ENCODE results near the gene TNFRSF14. TPM values are rescaled to one million over a fixed set of nuclear protein-coding genes. Genes with fewer than 3 reads are reported as not detected.

Gene TNFRSF14
- total and polyA plus RNA-seq, 9 of the 15 experiments (the other 6 are each of a cell fraction or from before 2014, with no cell fraction given) = 0.11 to 2.3 (median 0.68) TPM; not detected in 2

DNA sequence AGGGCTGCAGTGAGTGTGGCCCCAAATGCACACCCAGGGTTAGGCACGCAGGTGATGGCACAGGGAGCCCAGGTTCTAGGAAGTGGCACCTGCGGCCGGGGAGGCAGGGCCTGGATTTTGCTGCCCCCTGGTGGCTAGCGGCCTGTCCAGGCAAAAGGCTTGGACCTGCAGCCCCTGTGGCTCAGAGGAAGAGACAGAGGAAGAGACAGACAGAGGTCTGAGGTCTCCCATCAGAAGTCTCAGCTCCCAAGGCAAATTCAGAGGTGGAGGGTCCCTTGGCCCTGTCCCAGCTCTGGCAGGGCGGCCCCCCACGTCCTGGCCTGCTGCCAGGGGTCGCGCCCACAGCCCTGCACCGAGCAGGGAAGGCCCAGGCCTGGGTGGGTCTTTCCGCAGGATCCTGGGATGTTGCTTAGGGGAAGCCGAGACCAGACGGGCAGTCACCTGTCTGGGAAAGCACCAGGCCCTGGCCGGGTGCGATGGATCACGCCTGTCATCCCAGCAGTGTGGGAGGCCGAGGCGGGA is 8.0 kb upstream of the TNFRSF14 start (continued):
- TF ChIP-seq, protein P1, sequence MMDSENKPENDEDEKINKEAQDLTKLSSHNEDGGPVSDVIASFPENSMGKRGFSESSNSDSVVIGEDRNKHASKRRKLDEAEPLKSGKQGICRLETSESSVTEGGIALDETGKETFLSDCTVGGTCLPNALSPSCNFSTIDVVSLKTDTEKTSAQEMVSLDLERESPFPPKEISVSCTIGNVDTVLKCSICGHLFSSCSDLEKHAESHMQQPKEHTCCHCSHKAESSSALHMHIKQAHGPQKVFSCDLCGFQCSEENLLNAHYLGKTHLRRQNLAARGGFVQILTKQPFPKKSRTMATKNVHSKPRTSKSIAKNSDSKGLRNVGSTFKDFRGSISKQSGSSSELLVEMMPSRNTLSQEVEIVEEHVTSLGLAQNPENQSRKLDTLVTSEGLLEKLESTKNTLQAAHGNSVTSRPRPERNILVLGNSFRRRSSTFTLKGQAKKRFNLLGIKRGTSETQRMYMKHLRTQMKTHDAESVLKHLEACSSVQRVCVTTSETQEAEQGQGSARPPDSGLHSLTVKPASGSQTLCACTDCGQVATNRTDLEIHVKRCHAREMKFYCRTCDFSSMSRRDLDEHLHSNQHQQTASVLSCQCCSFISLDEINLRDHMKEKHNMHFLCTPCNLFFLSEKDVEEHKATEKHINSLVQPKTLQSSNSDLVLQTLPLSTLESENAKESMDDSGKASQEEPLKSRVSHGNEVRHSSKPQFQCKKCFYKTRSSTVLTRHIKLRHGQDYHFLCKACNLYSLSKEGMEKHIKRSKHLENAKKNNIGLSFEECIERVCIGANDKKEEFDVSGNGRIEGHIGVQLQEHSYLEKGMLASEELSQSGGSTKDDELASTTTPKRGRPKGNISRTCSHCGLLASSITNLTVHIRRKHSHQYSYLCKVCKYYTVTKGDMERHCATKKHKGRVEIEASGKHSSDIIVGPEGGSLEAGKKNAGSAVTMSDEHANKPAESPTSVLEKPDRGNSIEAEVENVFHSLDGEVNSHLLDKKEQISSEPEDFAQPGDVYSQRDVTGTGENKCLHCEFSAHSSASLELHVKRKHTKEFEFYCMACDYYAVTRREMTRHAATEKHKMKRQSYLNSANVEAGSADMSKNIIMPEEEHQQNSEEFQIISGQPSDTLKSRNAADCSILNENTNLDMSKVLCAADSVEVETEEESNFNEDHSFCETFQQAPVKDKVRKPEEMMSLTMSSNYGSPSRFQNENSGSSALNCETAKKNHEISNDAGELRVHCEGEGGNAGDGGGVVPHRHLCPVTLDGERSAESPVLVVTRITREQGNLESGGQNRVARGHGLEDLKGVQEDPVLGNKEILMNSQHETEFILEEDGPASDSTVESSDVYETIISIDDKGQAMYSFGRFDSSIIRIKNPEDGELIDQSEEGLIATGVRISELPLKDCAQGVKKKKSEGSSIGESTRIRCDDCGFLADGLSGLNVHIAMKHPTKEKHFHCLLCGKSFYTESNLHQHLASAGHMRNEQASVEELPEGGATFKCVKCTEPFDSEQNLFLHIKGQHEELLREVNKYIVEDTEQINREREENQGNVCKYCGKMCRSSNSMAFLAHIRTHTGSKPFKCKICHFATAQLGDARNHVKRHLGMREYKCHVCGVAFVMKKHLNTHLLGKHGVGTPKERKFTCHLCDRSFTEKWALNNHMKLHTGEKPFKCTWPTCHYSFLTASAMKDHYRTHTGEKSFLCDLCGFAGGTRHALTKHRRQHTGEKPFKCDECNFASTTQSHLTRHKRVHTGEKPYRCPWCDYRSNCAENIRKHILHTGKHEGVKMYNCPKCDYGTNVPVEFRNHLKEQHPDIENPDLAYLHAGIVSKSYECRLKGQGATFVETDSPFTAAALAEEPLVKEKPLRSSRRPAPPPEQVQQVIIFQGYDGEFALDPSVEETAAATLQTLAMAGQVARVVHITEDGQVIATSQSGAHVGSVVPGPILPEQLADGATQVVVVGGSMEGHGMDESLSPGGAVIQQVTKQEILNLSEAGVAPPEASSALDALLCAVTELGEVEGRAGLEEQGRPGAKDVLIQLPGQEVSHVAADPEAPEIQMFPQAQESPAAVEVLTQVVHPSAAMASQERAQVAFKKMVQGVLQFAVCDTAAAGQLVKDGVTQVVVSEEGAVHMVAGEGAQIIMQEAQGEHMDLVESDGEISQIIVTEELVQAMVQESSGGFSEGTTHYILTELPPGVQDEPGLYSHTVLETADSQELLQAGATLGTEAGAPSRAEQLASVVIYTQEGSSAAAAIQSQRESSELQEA (IDR thresholded peaks at IDR 0.05; ENCODE audit: low read depth) = 0 out of 2 replicates have a peak, but pooled peaks have one; percentile 31
- TF ChIP-seq ARID2 (IDR thresholded peaks at IDR 0.05) = peak; percentile 87
- TF ChIP-seq, protein P2, sequence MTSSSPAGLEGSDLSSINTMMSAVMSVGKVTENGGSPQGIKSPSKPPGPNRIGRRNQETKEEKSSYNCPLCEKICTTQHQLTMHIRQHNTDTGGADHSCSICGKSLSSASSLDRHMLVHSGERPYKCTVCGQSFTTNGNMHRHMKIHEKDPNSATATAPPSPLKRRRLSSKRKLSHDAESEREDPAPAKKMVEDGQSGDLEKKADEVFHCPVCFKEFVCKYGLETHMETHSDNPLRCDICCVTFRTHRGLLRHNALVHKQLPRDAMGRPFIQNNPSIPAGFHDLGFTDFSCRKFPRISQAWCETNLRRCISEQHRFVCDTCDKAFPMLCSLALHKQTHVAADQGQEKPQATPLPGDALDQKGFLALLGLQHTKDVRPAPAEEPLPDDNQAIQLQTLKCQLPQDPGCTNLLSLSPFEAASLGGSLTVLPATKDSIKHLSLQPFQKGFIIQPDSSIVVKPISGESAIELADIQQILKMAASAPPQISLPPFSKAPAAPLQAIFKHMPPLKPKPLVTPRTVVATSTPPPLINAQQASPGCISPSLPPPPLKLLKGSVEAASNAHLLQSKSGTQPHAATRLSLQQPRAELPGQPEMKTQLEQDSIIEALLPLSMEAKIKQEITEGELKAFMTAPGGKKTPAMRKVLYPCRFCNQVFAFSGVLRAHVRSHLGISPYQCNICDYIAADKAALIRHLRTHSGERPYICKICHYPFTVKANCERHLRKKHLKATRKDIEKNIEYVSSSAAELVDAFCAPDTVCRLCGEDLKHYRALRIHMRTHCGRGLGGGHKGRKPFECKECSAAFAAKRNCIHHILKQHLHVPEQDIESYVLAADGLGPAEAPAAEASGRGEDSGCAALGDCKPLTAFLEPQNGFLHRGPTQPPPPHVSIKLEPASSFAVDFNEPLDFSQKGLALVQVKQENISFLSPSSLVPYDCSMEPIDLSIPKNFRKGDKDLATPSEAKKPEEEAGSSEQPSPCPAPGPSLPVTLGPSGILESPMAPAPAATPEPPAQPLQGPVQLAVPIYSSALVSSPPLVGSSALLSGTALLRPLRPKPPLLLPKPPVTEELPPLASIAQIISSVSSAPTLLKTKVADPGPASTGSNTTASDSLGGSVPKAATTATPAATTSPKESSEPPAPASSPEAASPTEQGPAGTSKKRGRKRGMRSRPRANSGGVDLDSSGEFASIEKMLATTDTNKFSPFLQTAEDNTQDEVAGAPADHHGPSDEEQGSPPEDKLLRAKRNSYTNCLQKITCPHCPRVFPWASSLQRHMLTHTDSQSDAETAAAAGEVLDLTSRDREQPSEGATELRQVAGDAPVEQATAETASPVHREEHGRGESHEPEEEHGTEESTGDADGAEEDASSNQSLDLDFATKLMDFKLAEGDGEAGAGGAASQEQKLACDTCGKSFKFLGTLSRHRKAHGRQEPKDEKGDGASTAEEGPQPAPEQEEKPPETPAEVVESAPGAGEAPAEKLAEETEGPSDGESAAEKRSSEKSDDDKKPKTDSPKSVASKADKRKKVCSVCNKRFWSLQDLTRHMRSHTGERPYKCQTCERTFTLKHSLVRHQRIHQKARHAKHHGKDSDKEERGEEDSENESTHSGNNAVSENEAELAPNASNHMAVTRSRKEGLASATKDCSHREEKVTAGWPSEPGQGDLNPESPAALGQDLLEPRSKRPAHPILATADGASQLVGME (CRISPR knock-in tag; IDR thresholded peaks at IDR 0.05) = peak; percentile 52; the same call in 1 of the 2 replicates
- TF ChIP-seq ZNF134 (CRISPR knock-in tag; conservative IDR thresholded peaks at IDR 0.05) = no peak
- TF ChIP-seq RBM39 (optimal IDR thresholded peaks at IDR 0.05; ENCODE audit: low read depth, low read length) = peak; percentile 40
- peak; percentile 57; the same call in 1 of the 2 replicates for TF ChIP-seq ELF2 (CRISPR knock-in tag; IDR thresholded peaks at IDR 0.05)
- TF ChIP-seq, protein P3, sequence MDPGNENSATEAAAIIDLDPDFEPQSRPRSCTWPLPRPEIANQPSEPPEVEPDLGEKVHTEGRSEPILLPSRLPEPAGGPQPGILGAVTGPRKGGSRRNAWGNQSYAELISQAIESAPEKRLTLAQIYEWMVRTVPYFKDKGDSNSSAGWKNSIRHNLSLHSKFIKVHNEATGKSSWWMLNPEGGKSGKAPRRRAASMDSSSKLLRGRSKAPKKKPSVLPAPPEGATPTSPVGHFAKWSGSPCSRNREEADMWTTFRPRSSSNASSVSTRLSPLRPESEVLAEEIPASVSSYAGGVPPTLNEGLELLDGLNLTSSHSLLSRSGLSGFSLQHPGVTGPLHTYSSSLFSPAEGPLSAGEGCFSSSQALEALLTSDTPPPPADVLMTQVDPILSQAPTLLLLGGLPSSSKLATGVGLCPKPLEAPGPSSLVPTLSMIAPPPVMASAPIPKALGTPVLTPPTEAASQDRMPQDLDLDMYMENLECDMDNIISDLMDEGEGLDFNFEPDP (CRISPR knock-in tag; IDR thresholded peaks at IDR 0.05) = 0 out of 2 replicates have a peak, but pooled peaks have one; percentile 57
- peak; percentile 72; the same call in 1 of the 2 replicates for TF ChIP-seq STAG1 (CRISPR knock-in tag; IDR thresholded peaks at IDR 0.05; ENCODE audit: borderline replicate concordance)
- peak; percentile 53; the same call in 1 of the 2 replicates for TF ChIP-seq RB1 (IDR thresholded peaks at IDR 0.05; ENCODE audit: low read depth)
- TF ChIP-seq SAP30 (IDR thresholded peaks at IDR 0.05; ENCODE audit: borderline replicate concordance, insufficient read depth, low read depth, low read length, poor library complexity, severe bottlenecking) = no peak
- peak; percentile 60; the same call in 1 of the 2 replicates for TF ChIP-seq TARDBP (IDR thresholded peaks at IDR 0.05)
- 0 out of 2 replicates have a peak, but pooled peaks have one; percentile 35 for TF ChIP-seq CREM (IDR thresholded peaks at IDR 0.05; ENCODE audit: low read depth)
- TF ChIP-seq ESRRA (IDR thresholded peaks at IDR 0.05; ENCODE audit: borderline replicate concordance, low read depth) = peak; percentile 34; the same call in 1 of the 2 replicates
